Sigmoid colon (tissue), 7 donors: ENCODE data around the gene ENG. TPM values are rescaled to one million over a fixed set of nuclear protein-coding genes. Genes with fewer than 3 reads are reported as not detected.
A peak's percentile ranks its signal among the peaks of the same experiment; 100 is the strongest.

ENCODE experiments used
- DNase-seq: peaks from one replicate; pipeline ENCODE4 v3.0.0-alpha.2; 2019
- H3K27ac ChIP-seq, 4 donors: fragments of 200-600 bp; sonication (generic); one replicate each; pipeline ENCODE4 v1.5.1; 2016 to 2019; ENCODE audit warnings: mild to moderate bottlenecking in 1 of 4
- H3K27me3 ChIP-seq, 3 donors: fragments of 200-600 bp; sonication (generic); one replicate each; pipeline ENCODE4 v1.5.1; 2019; ENCODE audit warnings: mild to moderate bottlenecking in 1 of 3
- H3K36me3 ChIP-seq, 4 donors: fragments of 200-600 bp; sonication (generic); one replicate each; pipeline ENCODE4 v1.5.1; 2016 to 2019
- H3K4me1 ChIP-seq, 4 donors: fragments of 200-600 bp; sonication (generic); one replicate each; pipeline ENCODE4 v1.5.1; 2017 to 2019
- H3K4me3 ChIP-seq, 4 donors: fragments of 200-600 bp; sonication (generic); one replicate each; pipeline ENCODE4 v1.5.1; 2017 to 2019; ENCODE audit warnings: mild to moderate bottlenecking in 2 of 4, moderate library complexity in 1 of 4
- H3K9me3 ChIP-seq, 4 donors: fragments of 200-600 bp in 3 of 4; sonication (generic) in 3 of 4; one replicate each; pipeline versions ENCODE4 v1.5.1 to v1.6.1; 2013 to 2019
- CTCF ChIP-seq, 4 experiments: fragments of 450-650 bp in 3 of 4; fragments of 200-600 bp in 1 of 4; IDR thresholded peaks; one replicate each; pipeline ENCODE4 v1.5.1; 2016 to 2019; ENCODE audit warnings: antibody characterized with exemption in 4 of 4, mild to moderate bottlenecking in 3 of 4, moderate library complexity in 2 of 4
- EP300 ChIP-seq, 4 donors: sonication (generic); formaldehyde crosslinking; IDR thresholded peaks; one replicate each; pipeline ENCODE4 v1.6.1; 2017; ENCODE audit warnings: antibody characterized with exemption in 4 of 4
- POLR2A ChIP-seq, 2 donors: fragments of 450-650 bp; IDR thresholded peaks; one replicate each; pipeline ENCODE4 v1.6.1; 2016; ENCODE audit warnings: antibody characterized with exemption in 2 of 2, mild to moderate bottlenecking in 2 of 2, moderate library complexity in 2 of 2
- POLR2AphosphoS5 ChIP-seq, 4 donors: sonication (generic); formaldehyde crosslinking; IDR thresholded peaks; one replicate each; pipeline ENCODE4 v1.6.1; 2017; ENCODE audit warnings: antibody characterized with exemption in 4 of 4
- WGBS, 2 donors: extraction: QIAGEN DNeasy Blood & Tissue Kit; methylation state at CpG; one replicate each; pipeline ENCODE4 v1.1.7; 2013; 5-methylcytosine and 5-hydroxymethylcytosine counted together
- intact Hi-C: fragments of 100-400 bp; cut with DNase I; formaldehyde crosslinking; loops from one replicate; pipeline ENCODE4 v1.15.1; 2023
- polyA plus RNA-seq, 3 donors: library from polyadenylated mRNA; stranded (reverse); fragments of 200-250 nt; gene quantifications; one replicate each; pipeline ENCODE4 v1.2.3, GENCODE V29; 2013
- total RNA-seq, 4 donors: library from RNA; depleted of rRNA; stranded (reverse); fragments of >200 nt; gene quantifications; one replicate each; pipeline ENCODE4 v1.1.0, GENCODE V29; 2016
- donor health status: healthy with polysubstance abuse.
- donor health status: Bipolar disorder and iron deficiency.
- donor health status: healthy.

Gene ENG
- total and polyA plus RNA-seq, 7 donors, result 5.4 to 50.4 (median 22.7) TPM

- DNase-seq, result peak; percentile 96
- H3K9me3 ChIP-seq, result peaks cover 0 to 3% (median 0%) of the 10 kb centered on the region in 4 donors
- H3K4me3 ChIP-seq, result peak overlapping the region; percentile 17 to 100 (median 63)
- peaks cover 34 to 42% (median 38%) of the 10 kb centered on the region in 4 donors for H3K36me3 ChIP-seq
- WGBS, 2 donors, result 16 to 19% methylated on average over 19 of the region's 19 CpGs
- intact Hi-C loops, result loop anchor here (1.0 kb wide), 1 partner anchor 19 kb away; no protein-coding TSS in a partner anchor
- H3K4me1 ChIP-seq, result peaks cover 0 to 48% (median 43%) of the 10 kb centered on the region in 4 donors
- TF ChIP-seq EP300 (IDR thresholded peaks at IDR 0.05) (no peak), POLR2AphosphoS5 (IDR thresholded peaks at IDR 0.05) (peak; percentile 29 to 59 (median 48))
- H3K27me3 ChIP-seq, result no peaks in the 10 kb centered on the region
- peak overlapping the region; percentile 94 to 98 (median 97) for H3K27ac ChIP-seq
These were observed 42.8 kb upstream of the ENG start for GRCh38 chr9:127897193-127897692.

DNA sequence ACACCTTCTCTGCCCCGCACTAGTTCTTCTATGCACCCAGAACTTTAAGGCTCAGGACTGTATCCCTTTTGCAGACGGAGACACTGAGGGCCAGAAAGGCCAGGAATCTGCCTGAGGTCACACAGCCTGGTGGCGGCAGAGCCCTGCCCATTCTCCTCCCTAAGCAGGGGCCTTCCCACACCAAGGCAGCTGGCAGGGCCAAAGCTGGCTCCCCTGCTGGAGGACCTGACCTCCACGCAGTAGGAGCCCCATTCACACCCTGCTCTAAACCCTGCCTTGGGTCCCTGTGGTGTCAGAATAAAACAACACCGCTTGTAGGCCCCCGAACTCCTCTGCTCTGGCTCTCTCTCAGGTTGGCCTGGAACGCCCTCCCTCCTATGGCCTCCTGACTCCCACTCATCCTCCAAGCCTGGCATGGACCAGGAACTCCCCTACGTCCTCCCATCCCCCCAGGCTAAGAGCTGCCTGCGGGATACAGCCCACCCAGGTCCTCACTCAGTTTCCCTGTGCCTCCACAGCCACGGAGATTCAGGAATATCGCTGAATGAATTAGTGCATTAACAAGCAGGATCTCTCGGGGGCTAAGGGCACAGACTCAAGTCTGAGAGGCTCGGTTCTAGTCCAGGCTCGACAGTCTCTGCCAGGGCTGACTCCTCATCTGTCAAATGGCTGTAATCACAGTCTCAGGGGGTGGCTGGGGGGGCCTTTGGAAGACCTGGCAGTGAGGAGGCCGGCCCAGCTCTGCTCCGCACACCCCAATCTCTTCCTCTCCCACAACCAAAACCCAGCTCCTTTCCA, 42.1 kb upstream of the ENG start:
- no peak for TF ChIP-seq CTCF (IDR thresholded peaks at IDR 0.05)
- no peak for TF ChIP-seq POLR2A (IDR thresholded peaks at IDR 0.05)
- TF ChIP-seq POLR2AphosphoS5 (IDR thresholded peaks at IDR 0.05), result no peak
- TF ChIP-seq EP300 (IDR thresholded peaks at IDR 0.05), result no peak
- Histone ChIP-seq H3K9me3 (peaks cover 0 to 3% (median 0%) of the 10 kb centered on the region in 4 donors), H3K27ac (peak overlapping the region; percentile 94 to 98 (median 97)), H3K36me3 (peaks cover 37 to 48% (median 39%) of the 10 kb centered on the region in 4 donors), H3K27me3 (no peaks in the 10 kb centered on the region), H3K4me3 (peak overlapping the region; percentile 17 to 100 (median 63)), H3K4me1 (peaks cover 0 to 48% (median 43%) of the 10 kb centered on the region in 4 donors)
- WGBS, 2 donors, result 78 to 82% methylated on average over 16 of the region's 16 CpGs
- peak; percentile 66 for DNase-seq
- intact Hi-C loops, result loop anchor here (1.0 kb wide), 1 partner anchor 18 kb away; no protein-coding TSS in a partner anchor

DNA sequence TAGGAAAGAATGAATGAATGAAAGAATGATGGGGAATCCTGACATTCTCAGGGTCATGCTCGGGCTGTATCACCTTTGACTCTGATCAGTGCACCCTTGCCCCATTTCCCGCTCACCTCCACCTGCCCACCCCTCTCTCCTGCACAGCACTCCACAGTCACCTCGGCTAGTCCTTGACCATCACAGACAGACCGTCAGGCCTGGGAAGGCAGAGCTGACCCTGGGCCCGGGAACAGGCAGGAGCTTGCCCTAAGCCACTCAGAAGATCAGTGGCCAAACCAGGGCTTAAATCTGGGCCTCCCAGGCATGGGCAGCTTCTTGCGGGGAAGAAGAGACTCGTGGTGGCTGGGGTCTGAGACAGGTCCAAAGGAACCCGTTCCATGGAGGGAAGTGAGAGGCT, 41.4 kb upstream of the ENG start:
- H3K4me1 ChIP-seq, result peaks cover 0 to 41% (median 39%) of the 10 kb centered on the region in 4 donors
- DNase-seq, result no peak
- H3K27ac ChIP-seq, result no peak overlapping the region
- peaks cover 40 to 53% (median 44%) of the 10 kb centered on the region in 4 donors for H3K36me3 ChIP-seq
- intact Hi-C loops, result no loop called here
- no peak for TF ChIP-seq CTCF (IDR thresholded peaks at IDR 0.05)
- no peak for TF ChIP-seq EP300 (IDR thresholded peaks at IDR 0.05)
- no peak for TF ChIP-seq POLR2A (IDR thresholded peaks at IDR 0.05)
- no peak for TF ChIP-seq POLR2AphosphoS5 (IDR thresholded peaks at IDR 0.05)
- H3K27me3 ChIP-seq, result no peaks in the 10 kb centered on the region
- H3K4me3 ChIP-seq, result no peak overlapping the region
- peaks cover 0 to 3% (median 0%) of the 10 kb centered on the region in 4 donors for H3K9me3 ChIP-seq
- WGBS, 2 donors, result 95% methylated on average over 8 of the region's 8 CpGs

- intact Hi-C loops, result no loop called here
- peaks cover 49 to 71% (median 54%) of the 10 kb centered on the region in 4 donors for H3K36me3 ChIP-seq
- H3K27ac ChIP-seq, result no peak overlapping the region
- peaks cover 0 to 3% (median 0%) of the 10 kb centered on the region in 4 donors for H3K9me3 ChIP-seq
- no peaks in the 10 kb centered on the region for H3K27me3 ChIP-seq
- 95 to 99% methylated on average over 4 of the region's 4 CpGs for WGBS, 2 donors
- DNase-seq, result no peak
- H3K4me3 ChIP-seq, result no peak overlapping the region
- TF ChIP-seq POLR2AphosphoS5 (IDR thresholded peaks at IDR 0.05), result no peak
- no peak for TF ChIP-seq POLR2A (IDR thresholded peaks at IDR 0.05)
- no peak for TF ChIP-seq EP300 (IDR thresholded peaks at IDR 0.05)
- TF ChIP-seq CTCF (IDR thresholded peaks at IDR 0.05), result no peak
- H3K4me1 ChIP-seq, result peaks cover 0 to 25% (median 23%) of the 10 kb centered on the region in 4 donors
These were observed 38.9 kb upstream of the ENG start for GRCh38 chr9:127893392-127893791.

DNA sequence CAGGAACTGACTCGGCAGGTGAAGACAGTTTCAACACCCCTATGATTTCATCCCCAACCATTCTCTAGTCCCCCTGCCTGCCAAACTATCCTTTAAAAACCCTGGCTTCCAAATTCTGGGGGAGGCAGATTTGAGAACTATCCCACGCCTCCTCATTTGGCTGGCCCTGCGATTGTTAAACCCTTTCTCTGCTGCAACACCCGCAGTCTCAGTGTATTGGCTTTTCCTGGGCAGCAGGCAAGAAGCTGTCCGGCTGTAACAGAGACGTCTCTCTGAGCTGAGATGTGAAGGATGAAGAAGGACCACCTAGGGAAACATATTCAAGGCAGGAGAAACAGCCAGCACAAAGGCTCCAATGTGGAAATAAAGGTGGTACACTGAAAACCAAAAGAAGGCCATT, 38.4 kb upstream of the ENG start:
- Histone ChIP-seq H3K9me3 (peaks cover 0 to 3% (median 0%) of the 10 kb centered on the region in 4 donors), H3K27me3 (no peaks in the 10 kb centered on the region), H3K4me1 (peaks cover 0 to 20% (median 18%) of the 10 kb centered on the region in 4 donors), H3K4me3 (no peak overlapping the region), H3K27ac (no peak overlapping the region), H3K36me3 (peaks cover 53 to 77% (median 58%) of the 10 kb centered on the region in 4 donors)
- TF ChIP-seq POLR2AphosphoS5 (IDR thresholded peaks at IDR 0.05), result no peak
- no peak for TF ChIP-seq EP300 (IDR thresholded peaks at IDR 0.05)
- TF ChIP-seq CTCF (IDR thresholded peaks at IDR 0.05), result no peak
- no peak for TF ChIP-seq POLR2A (IDR thresholded peaks at IDR 0.05)
- no peak for DNase-seq
- 85 to 97% methylated on average over 6 of the region's 6 CpGs for WGBS, 2 donors
- intact Hi-C loops, result no loop called here
